HG03139 (cell line): ENCODE measurements around the gene TTC27.

Source experiments
- ATAC-seq: cut with Tn5 transposase; IDR thresholded peaks from one replicate; pipeline ENCODE4 v1.9.1; 2021; ENCODE audit not compliant: unreplicated experiment

The TTC27 gene

GRCh38 chr2:32804205-32804604, 176.4 kb downstream of the TTC27 start:
- ATAC-seq, result no peak

DNA sequence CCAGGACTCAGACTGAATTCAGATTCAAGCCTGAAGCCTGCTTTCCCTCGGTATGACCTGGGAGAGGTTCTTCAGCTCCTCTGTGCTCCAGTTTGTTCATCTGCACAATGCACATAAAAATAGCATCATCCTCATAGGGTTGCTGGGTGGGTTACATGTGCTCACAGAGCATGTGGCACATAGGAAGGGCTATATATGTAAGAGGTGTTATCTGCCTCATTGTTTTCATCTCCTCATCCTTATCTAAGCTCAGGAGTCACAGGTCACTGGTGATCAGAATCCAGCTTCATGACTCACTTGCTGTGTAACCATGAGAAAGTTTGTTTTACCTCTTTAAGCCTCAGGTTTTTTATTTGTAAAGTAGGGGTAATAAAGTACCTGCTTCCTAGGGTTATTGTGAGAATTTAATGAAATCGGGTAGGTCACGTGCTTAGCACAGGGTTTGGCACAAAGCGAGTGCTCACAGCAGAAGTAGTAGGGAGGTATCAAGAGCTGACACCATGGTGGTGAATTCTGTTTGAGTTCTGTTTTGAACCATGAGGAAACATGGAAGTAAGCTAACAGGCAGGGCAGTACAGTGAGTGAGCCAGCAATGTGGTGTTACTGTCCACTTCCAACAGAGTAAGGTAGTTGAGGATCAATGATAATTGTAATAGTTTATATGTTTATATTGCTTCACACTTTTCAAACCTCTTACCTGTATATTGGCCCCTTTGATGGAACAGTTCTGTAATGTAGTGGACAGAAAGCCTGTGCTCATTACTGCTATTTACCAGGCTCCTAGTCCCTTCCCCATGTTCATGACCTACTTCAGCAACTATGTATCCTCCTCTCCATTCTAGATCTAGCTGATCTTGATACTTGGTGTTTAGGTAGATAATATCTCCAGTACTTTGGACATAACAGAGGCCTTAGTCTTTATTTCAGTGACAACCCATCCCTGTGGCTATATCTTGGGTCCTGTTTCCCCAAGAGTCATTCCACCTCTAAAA, 177.6 kb downstream of the TTC27 start:
- no peak for ATAC-seq

GRCh38 chr2:32806857-32807256, 179.0 kb downstream of the TTC27 start:
- no peak for ATAC-seq

DNA sequence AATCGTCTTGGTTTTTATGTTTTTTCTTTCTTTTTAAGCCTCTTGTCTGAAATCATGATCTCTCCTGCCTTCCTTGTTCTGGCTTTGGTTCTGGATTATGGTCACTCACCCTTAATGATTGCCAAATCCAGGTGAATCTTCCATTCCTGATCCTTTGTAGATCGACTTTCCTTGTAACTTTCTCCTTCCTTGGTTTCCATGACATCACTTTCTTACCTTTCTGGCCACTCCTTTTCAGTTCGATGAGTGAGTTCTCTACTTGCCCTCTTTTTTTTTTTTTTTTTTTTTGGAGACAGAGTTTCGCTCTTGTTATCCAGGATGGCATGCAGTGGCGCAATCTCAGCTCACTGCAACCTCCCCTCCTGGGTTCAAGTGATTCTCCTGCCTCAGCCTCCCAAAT, 179.8 kb downstream of the TTC27 start:
- ATAC-seq, result no peak

- no peak for ATAC-seq
Observed at GRCh38 chr2:32810909-32811495, 183.2 kb downstream of the TTC27 start.

- no peak for ATAC-seq
Observed at GRCh38 chr2:32811696-32812095, 183.8 kb downstream of the TTC27 start.

- no peak for ATAC-seq
Observed at GRCh38 chr2:32812316-32812715, 184.5 kb downstream of the TTC27 start.

DNA sequence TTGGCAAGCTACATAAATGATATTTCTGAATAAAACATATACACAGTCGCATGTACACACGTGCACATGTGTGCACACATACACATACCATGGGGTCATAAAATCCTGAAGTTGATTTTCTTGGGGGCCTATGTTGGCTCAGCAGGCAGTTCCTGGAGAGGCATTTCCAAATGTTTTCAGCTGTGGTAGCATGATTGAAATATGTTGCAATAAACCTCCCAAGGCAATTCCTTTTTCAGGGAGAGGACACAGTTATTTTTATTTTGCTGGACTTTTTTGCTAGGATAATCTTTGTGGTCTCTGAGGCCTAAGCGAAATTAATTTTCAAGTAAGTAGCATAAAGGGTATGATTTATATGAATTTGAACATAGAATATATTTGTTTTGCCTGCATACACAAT, 192.2 kb downstream of the TTC27 start:
- ATAC-seq, result no peak

DNA sequence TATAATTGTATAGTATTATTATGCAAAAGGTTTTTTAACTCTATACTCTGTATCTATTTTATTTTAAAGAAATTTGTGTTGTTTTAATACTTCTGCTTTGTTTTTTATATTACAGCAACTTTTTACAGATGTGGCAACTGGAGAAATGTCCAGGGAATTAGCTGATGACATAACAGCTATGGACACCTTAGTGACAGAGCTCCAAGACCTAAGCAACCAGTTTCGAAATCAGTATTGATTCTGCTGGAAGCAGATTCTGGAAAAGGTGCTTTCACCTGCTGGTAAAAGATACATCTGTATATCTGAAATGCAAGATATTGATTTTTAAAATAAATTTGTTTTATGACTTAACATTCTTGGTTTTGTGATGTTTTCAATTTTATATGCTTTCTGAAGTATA, 192.9 kb downstream of the TTC27 start:
- ATAC-seq, result no peak

- ATAC-seq, result no peak
Observed at GRCh38 chr2:32824070-32824809, 196.4 kb downstream of the TTC27 start.

DNA sequence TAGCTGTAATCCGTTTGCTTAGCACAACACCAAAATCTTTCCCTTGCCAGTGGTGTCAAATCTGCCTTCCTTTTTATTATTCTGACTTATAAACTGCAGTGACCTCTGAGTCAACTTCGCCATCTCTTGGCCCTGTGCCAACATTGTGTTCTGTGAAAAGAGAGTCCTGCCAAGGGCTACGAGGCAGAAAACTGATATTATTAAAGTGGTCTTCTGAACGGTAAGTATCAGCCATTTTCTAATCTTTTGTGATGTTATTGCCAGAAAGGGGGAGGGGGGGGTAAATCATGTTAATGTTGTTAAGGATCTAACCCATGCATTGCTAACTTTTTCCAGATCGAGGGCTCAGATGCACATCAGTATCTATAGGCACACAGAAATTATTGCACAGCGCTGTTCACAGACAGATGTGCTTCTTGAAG, 197.5 kb downstream of the TTC27 start:
- ATAC-seq, result no peak

- no peak for ATAC-seq
Observed at GRCh38 chr2:32830196-32830595, 202.3 kb downstream of the TTC27 start.

GRCh38 chr2:32832821-32833220, 205.0 kb downstream of the TTC27 start:
- ATAC-seq, result no peak

GRCh38 chr2:32833709-32834108, 205.9 kb downstream of the TTC27 start:
- ATAC-seq, result no peak

GRCh38 chr2:32835148-32835547, 207.3 kb downstream of the TTC27 start:
- ATAC-seq, result no peak

- ATAC-seq, result no peak
Observed at GRCh38 chr2:32836933-32837332, 209.1 kb downstream of the TTC27 start.

- no peak for ATAC-seq
Observed at GRCh38 chr2:32838418-32838817, 210.6 kb downstream of the TTC27 start.

- ATAC-seq, result no peak
Observed at GRCh38 chr2:32838949-32839348, 211.1 kb downstream of the TTC27 start.

DNA sequence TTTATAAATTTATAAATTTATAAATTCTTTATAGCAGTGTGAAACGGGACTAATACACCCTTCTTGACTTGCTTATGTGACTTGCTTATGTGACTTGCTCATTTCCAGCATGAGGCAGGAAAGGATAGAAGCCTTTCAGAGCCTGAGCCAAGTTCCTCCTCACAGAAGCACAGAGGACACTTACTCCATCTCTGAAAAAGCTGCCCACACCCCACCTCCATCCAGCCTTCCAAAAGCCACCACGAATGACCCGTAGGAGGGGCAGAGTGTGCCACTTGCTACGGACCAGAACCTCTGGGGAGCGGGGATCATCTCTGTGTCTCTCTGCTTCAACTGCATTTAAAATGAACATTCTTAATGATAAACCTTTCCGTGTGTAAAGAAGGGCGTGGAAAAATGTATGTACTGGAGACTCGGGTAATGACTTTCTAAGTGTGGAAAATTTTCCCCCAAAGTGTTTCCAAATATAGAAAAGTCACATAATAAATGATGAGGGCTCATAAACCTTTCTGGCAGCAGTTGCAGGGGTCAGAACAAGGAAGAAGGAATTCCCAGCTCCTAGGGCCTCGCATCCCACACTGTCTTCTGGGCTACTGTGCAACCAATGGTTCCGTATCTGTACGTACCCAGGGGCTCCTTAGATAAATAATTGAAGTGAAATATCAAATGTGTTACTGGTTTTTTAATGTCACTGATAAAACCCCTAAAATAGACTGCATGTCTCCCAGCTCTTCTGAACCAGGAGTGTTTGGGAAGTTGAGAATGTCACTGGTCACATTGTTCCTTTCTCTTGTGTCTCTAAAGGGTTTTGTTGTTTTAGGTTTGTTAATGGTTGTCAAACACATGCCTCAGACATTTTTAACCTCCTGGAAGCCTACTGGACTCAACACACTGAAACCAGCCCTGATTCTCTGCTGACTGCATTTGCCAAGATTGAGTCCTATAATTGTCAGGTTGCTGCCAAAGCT, 214.4 kb downstream of the TTC27 start:
- ATAC-seq, result no peak

DNA sequence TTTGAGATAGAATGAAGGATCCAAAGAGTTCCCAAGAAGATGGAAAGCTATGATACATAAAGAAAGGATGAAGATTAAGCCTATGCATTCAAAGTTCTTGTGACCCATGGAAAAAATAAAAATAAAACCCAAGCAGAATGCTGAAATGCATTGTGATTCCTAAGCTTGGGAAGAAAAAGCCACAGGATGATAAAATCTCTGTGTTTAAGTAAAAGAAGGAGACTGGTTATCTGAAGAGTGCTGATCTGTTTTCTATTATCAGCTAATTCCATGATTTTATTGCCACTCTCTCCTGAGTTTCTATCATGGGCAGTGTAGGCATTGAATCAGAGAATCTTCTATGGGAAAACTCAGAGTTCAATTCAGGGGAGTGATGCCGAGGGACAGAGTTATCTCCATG, 215.8 kb downstream of the TTC27 start:
- ATAC-seq, result no peak

- no peak for ATAC-seq
Observed at GRCh38 chr2:32844253-32844652, 216.4 kb downstream of the TTC27 start.
